Activated T-cell treated with anti-CD3 and anti-CD28 coated beads, Interleukin-2, amount 50 U/mL, for 48 hours (primary cell): ENCODE data around the gene OTULIN.

Source experiments
- DNase-seq, 2 experiments: peaks; one replicate each; pipeline ENCODE4 v3.0.0-alpha.2; 2020

Gene OTULIN

GRCh38 chr5:14699159-14699558 lies 34.6 kb downstream of the OTULIN start:
- no peak for DNase-seq

DNA sequence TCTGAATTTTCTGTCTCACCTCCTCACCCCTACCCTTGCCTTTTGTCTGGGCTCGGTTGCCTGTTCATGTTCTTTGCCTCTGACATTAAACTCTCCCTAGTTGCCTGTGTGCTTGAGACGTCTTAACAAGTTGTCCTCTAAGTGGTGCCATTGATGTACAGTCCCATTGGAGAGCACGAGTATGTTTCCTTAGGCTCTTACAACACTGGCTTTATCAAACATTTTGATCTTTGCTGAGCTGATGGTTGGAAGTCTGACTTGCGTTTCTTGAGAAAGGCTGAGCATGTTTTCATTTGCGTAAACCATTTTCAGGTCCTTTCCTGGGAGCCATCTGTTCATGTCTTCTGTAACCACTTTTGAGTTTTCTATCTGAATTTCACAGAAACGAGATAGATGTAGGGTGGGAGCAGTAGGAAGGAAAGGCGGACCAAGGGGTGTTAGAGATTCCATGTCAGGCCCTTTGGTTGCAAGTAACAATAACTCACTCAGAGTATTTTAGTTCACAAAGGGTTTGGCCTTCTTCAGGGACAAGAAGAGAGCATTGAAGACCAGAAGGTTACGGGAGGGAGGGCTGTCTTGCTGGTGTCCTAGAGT lies 35.4 kb downstream of the OTULIN start:
- DNase-seq, result no peak

DNA sequence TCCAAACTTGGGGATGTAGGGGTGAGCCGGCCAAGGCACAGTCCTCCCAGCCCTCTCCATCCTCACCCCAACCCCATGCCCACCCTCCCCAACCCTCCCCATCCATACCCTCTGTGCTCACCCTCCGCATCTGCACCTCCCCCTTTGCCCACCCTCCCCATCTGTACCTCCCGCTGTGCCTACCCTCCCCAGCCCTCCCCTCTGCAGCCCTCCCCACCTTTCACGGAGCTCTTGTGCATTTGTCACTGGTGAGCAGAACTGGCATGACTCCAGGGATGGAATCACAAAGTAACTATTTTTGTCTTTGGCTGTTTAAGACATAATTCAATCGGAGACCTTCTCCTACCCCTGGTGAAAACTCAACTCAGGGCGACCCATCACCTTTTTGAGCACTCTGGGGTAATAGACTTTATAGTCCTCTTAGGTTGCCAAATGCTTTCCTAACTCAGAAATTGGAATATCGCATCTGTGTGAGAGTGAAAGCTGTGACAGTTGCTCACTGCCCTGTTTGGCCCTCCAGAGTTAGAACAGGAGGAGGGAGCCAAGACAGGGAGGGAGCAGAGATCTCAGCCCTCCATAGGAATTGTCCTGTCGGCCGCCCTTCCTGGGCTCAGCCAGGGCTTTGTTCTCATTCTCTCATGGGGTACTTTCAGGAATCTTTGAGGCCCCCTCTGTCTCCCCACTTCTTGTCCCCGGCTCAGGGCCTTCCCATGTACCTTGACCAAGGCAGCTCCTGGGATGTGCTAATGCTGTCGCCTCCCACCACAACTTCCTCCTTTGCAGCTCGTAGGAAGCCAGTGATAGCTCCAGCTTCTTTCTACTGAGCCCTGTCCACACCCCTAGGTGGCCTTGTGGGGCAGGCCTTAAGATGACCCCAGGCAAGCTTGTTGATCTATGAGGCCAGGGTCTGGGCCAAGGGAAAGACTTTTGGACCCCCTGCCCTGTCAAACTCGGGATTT lies 36.2 kb downstream of the OTULIN start:
- no peak for DNase-seq

DNA sequence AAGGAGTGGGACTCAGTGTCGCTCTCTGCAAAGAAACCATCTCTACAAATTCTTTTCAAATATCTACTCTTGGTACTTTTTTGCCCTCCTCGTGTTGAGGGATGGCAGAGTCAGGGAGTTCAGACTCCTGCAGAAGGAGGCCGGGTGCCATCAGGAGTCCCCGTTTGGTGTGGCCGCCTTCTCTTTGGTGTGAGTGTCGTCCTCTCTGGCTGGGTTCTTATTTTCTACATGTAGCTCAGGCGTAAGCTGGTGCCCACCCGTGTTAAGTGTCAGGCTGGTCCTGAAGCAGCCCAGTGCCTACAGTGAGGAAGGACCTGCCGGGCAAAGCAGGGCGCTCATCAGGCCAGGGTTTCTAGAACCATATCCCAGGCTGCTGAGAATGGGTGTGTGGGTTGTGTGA lies 37.0 kb downstream of the OTULIN start:
- DNase-seq, result no peak

DNA sequence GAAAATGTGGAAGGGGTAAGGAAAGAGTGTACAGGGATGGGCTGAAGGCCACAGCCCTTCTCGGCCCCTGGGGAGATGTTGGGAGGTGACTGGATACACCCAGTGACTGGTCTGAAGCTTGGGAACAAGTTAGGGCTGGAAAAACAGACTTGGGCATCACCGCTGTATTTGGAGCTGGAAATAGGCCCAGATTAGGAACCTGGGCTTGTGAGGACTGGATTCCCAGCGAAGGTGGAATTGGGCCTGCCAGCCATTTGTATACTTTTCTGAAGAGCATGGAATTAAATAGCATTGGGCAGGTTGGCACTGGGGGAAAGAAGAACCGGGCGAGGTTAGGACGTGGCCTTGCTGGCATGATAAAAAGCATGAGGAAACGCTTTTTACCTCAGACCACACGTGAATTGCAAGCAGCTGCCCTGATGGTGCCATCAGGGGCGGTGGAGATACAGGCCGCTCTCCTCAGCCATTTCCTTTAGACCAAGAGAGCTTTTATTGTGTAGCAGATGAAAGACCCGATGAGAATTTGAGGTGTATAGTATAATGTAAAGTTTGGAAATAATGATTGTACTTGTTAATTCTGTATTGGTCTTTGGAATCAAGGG lies 37.8 kb downstream of the OTULIN start:
- DNase-seq, result no peak

- DNase-seq, result no peak
Observed at GRCh38 chr5:14705556-14705955, 41.0 kb downstream of the OTULIN start.

- peak; percentile 44 to 53 for DNase-seq
Observed at GRCh38 chr5:14706615-14707021, 42.1 kb downstream of the OTULIN start.

- peak; percentile 15 for DNase-seq
Observed at GRCh38 chr5:14707811-14708390, 43.4 kb downstream of the OTULIN start.

GRCh38 chr5:14708551-14708950 lies 44.0 kb downstream of the OTULIN start:
- peak in 1 of 2 experiments; percentile 12 for DNase-seq

GRCh38 chr5:14710313-14710994 lies 45.9 kb downstream of the OTULIN start:
- DNase-seq, result peak; percentile 10 to 18

GRCh38 chr5:14712131-14712530 lies 47.6 kb downstream of the OTULIN start:
- no peak for DNase-seq

- peak; percentile 13 for DNase-seq
Observed at GRCh38 chr5:14712666-14713065, 48.1 kb downstream of the OTULIN start.

- DNase-seq, result peak in 1 of 2 experiments; percentile 19
Observed at GRCh38 chr5:14713476-14714390, 49.2 kb downstream of the OTULIN start.

DNA sequence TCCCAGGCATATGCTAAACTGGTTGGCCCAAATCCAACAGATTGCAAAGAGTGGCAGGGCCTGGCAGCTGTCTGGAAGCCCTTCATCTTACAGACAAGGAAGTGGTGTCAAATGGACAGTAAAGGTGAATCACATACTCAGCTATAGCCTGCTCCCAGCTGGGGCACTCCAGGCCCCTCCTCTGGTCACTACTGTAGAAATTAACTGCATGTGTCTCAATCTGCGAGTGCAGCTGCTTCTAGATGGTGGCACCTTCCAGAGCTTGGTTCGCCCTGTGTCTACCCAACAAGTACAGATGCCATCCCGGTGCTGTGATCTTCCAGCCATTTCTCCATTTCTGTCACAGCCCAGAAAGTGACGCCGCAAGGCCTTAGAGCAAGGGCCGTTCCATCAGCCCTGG lies 50.2 kb downstream of the OTULIN start:
- no peak for DNase-seq

DNA sequence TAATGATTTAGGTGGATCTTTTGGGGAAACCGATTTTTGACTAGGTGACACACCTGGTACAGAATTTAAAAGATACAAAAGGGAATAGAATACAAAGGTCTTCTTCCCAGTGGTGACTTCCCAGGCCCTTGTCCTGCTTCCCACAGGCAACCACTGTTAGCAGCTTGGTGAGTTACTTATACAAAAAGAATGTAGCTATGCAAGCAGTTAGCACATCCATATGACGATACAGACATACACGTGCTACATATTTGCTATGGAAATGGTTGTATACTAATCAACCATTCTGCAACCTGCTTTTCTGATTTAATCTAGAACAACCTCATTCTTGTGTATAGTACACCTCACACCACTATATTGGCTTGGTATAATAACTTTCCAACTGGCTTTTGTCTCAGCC lies 51.0 kb downstream of the OTULIN start:
- no peak for DNase-seq

GRCh38 chr5:14716755-14717752 lies 52.5 kb downstream of the OTULIN start:
- DNase-seq, result no peak

GRCh38 chr5:14718778-14719177 lies 54.3 kb downstream of the OTULIN start:
- DNase-seq, result no peak

DNA sequence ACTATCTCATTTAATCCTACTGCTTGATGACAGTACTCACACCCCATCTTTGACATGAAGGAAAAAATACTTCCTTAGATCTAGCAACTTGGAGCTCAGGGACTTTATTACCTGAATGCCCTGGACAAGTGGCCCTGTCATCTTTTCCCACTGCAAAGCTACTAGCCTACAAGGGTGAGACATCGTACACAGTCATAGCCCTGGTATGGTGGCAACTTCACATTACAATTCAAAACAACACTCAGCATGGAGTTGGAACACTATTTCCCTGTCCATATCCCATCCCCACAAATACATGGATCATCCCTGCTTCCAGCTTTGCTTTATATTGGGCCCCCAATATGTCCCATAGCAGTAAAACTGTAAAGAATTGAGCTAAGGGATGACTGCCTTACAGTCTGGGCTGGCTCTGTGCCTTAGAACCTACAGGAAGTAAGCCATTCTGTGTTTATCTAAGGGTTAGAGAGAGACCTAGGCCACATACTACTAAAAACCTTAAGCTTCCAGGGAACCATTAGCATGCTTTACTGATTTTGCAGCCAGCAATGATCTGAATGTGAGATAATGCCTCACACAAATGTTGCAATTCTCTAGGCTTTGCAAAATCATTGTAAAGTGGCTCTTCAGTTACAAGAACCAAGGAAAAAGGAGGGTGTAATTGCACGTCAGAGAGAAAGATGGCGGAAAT lies 55.9 kb downstream of the OTULIN start:
- DNase-seq, result no peak

DNA sequence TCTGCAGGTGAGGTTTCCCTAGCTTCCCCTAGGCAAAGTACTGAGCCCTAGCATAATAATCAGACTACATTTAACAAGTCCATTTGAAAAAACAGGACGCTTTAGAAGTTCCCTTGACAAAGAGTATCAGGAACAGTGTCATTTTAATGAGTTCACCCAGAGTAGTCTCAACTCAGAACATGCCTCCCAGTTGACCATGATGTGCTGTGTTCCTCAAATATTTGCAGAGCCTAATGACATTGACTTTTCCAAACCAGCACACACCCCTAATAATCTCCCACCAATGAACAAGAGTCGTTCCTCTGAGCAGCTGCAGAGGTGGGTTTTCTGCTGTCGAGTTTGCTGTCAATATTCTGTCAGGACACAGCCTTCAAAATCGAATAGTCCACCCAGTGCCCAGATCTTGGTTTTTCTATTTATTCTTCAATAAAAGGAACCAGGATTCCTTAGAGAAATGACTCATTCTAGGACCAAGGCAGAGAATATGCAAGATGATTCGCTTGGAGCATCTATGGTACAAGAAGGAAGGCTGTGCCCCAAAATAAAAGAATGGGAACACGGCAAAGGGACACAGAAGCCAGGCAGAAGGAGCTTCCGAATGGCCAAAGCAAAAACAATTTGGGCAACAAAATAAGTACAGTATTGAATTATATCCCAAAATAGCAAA lies 57.6 kb downstream of the OTULIN start:
- DNase-seq, result no peak
